Panc1 (cell line): ENCODE measurements around the gene FARP1.

Source experiments
- CTCF ChIP-seq: fragments of 450-650 bp; IDR thresholded peaks from 2 replicates; pipeline ENCODE4 v1.5.1; 2017; ENCODE audit warnings: mild to moderate bottlenecking
- SIN3A ChIP-seq: IDR thresholded peaks from 2 replicates; pipeline ENCODE4 v1.6.1; 2012; ENCODE audit warnings: low read depth, mild to moderate bottlenecking, low read length, moderate library complexity, borderline replicate concordance; ENCODE audit not compliant: insufficient read depth
- TCF7L2 ChIP-seq: IDR thresholded peaks from 2 replicates; pipeline ENCODE4 v1.6.1; 2011; ENCODE audit warnings: mild to moderate bottlenecking, low read depth, low read length, inconsistent platforms

GRCh38 chr13:98267080-98267912 is 124.4 kb downstream of the FARP1 start:
- no peak for TF ChIP-seq CTCF
- no peak for TF ChIP-seq SIN3A
- no peak for TF ChIP-seq TCF7L2
